Activated naive CD4-positive, alpha-beta T cell treated with anti-CD3 and anti-CD28 coated beads, Interleukin-2, amount 50 U/mL, for 24 hours (primary cell): Measurements from ENCODE around the gene RMND1.
A peak's percentile ranks its signal among the peaks of the same experiment; 100 is the strongest.
"Not testable (repeated sequence)": the region's sequence is repeated elsewhere in the genome, so short reads cannot be mapped to it uniquely, and the experiment has no call there.

ENCODE experiments used
- H3K27ac Mint-ChIP-seq: one replicate; pipeline ENCODE4 v1.8.0; 2021; ENCODE audit warnings: mild to moderate bottlenecking, mixed read lengths
- H3K27me3 Mint-ChIP-seq: one replicate; pipeline ENCODE4 v1.8.0; 2021; ENCODE audit warnings: mixed read lengths
- H3K36me3 Mint-ChIP-seq: one replicate; pipeline ENCODE4 v1.8.0; 2021; ENCODE audit warnings: mixed read lengths
- H3K4me1 Mint-ChIP-seq: one replicate; pipeline ENCODE4 v1.8.0; 2021; ENCODE audit warnings: mixed read lengths
- H3K4me3 Mint-ChIP-seq: one replicate; pipeline ENCODE4 v1.8.0; 2021; ENCODE audit warnings: mild to moderate bottlenecking, mixed read lengths
- H3K9me3 Mint-ChIP-seq: one replicate; pipeline ENCODE4 v1.8.0; 2021; ENCODE audit warnings: mixed read lengths

Gene RMND1

DNA sequence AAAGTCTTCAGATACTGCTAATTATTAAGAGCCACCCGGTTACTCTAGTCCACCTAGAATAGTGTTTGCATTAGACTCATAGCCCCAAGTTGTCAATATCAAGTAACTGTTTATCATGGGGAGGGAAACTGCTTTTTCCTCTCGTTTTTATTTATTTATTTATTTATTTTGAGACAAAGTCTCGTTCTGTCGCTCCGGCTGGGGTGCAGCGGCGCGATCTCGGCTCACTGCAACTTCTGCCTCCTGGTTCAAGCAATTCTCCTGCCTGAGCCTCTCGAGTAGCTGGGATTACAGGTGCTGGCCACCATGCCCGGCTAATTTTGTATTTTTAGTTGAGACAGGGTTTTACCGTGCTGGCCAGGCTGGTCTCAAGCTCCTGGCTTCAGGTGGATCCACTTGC, 25.8 kb upstream of the RMND1 start:
- Mint-ChIP-seq H3K4me3 (no peak overlapping the region), H3K27me3 (no peaks in the 10 kb centered on the region), H3K9me3 (no peaks in the 10 kb centered on the region), H3K27ac (no peak overlapping the region), H3K36me3 (no peaks in the 10 kb centered on the region), H3K4me1 (peaks cover 24% of the 10 kb centered on the region)

DNA sequence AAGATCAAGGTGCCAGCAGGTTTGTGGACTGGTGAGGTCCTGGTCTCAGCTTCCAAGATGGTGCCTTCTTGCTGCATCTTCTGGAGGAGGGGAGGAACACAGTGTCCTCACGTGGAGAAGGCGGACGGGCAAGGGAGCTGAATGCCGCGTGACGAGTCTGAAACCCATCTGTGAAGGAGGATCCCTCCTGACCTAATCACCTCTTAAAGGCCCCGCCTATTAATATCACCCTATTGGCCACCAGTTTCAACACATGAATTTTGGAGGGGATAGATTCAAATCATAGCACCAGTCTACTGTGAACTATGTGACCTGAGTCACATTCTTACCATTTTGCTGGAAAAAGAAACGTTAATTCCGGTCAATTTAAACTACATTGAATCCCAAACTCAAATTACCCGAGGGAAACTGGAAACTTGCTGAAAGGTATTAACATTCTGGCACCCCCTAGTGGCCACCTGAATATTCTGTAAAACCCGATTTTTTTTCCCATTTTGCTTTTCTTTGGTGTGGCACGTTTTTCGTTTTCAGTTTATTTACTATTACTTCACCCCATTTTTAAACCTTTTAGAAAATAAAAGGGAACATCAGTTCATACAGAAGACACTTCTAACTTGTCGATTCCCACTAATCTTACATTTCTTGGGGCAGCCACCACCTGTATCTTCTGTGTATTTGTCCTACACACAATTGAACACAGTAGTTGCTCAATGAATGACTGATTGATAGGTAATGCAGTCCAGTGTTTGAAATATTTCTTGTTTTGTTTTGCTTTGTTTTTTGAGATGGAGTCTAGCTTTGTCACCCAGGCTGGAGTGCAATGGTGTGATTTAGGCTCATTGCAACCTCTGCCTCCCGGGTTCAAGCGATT, 24.0 kb upstream of the RMND1 start:
- peak overlapping the region; percentile 42 for H3K4me3 Mint-ChIP-seq
- H3K36me3 Mint-ChIP-seq = no peaks in the 10 kb centered on the region
- no peaks in the 10 kb centered on the region for H3K27me3 Mint-ChIP-seq
- H3K4me1 Mint-ChIP-seq = peaks cover 7% of the 10 kb centered on the region
- H3K9me3 Mint-ChIP-seq = no peaks in the 10 kb centered on the region
- H3K27ac Mint-ChIP-seq = no peak overlapping the region

DNA sequence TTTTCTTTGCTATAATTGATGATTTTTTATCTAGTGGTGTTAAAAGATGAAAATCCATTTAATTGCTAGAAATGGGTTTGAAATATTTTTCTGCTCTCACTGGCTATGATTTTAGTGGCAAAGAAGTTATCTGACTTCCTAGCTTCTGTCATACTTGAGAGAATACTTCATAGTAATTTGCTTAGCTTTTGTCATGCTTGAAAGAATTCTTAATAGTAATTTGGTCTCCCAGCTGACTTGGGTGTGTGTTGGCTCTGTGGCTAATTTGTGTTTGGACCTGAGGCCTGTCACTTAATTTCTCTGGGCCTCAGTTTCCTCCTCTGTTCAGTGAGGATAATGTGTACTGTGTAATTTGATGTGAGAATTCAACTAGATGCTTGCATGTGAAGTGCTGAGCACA, 12.8 kb upstream of the RMND1 start:
- Mint-ChIP-seq H3K27ac (no peak overlapping the region), H3K9me3 (no peaks in the 10 kb centered on the region), H3K27me3 (no peaks in the 10 kb centered on the region), H3K36me3 (peaks cover 5% of the 10 kb centered on the region), H3K4me1 (peaks cover 14% of the 10 kb centered on the region), H3K4me3 (no peak overlapping the region)

DNA sequence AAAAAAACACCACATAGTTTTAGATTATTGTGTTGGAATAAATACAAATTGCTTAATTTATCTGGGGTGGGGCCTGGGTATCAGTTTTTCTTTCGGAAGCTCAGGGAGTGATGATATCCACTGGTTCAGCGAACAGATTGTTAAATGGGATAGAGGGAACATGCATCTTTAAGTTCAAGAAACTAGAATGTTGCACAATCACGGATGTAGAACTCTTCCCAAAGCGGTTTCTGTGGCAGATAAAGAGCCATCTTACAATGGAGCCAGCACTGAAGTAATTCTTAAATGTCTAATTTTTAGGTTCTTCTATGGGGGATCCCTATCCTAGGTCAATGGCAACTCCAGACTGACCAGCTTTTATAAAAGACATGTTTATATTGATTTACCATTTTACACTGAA, 9.7 kb upstream of the RMND1 start:
- Mint-ChIP-seq H3K27ac (no peak overlapping the region), H3K27me3 (no peaks in the 10 kb centered on the region), H3K4me3 (no peak overlapping the region), H3K9me3 (no peaks in the 10 kb centered on the region), H3K36me3 (peaks cover 5% of the 10 kb centered on the region), H3K4me1 (peaks cover 17% of the 10 kb centered on the region)

DNA sequence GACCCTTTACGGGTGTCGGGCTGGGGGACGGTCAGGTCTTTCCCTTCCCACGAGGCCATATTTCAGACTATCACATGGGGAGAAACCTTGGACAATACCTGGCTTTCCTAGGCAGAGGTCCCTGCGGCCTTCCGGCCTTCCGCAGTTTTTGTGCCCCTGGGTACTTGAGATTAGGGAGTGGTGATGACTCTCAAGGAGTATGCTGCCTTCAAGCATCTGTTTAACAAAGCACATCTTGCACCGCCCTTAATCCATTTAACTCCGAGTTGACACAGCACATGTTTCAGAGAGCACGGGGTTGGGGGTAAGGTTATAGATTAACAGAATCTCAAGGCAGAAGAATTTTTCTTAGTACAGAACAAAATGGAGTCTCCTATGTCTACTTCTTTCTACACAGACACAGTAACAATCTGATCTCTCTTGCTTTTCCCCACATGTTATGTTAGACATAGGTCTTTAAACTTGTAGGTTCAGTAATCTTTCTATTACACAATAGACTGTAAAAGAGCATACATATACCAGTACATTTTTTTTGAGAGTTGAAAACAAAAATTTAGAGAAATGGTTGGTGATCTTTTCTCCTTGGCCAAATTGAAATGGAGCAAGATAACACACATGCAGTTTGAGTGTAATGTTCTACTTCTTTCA, 3.9 kb upstream of the RMND1 start:
- not testable (repeated sequence) for H3K4me3 Mint-ChIP-seq, H3K9me3 Mint-ChIP-seq, H3K27me3 Mint-ChIP-seq, H3K27ac Mint-ChIP-seq, H3K36me3 Mint-ChIP-seq
- H3K4me1 Mint-ChIP-seq = peaks cover 52% of the 10 kb centered on the region

- peak overlapping the region; percentile 85 for H3K27ac Mint-ChIP-seq
- peak overlapping the region; percentile 97 for H3K4me3 Mint-ChIP-seq
- H3K9me3 Mint-ChIP-seq = no peaks in the 10 kb centered on the region
- no peaks in the 10 kb centered on the region for H3K27me3 Mint-ChIP-seq
- H3K36me3 Mint-ChIP-seq = peaks cover 3% of the 10 kb centered on the region
- H3K4me1 Mint-ChIP-seq = peaks cover 63% of the 10 kb centered on the region
Measured at GRCh38 chr6:151452750-151453427, 963 bp upstream of the RMND1 start.

- Mint-ChIP-seq H3K4me1 (peaks cover 61% of the 10 kb centered on the region), H3K27ac (peak overlapping the region; percentile 96), H3K4me3 (peak overlapping the region; percentile 97), H3K27me3 (no peaks in the 10 kb centered on the region), H3K36me3 (peaks cover 3% of the 10 kb centered on the region), H3K9me3 (no peaks in the 10 kb centered on the region)
Measured at GRCh38 chr6:151451417-151451949, 443 bp downstream of the RMND1 start.

GRCh38 chr6:151450928-151451327, 998 bp downstream of the RMND1 start:
- not testable (repeated sequence) for H3K9me3 Mint-ChIP-seq, H3K27me3 Mint-ChIP-seq, H3K36me3 Mint-ChIP-seq
- Mint-ChIP-seq H3K27ac (peak overlapping the region; percentile 96), H3K4me1 (peaks cover 62% of the 10 kb centered on the region), H3K4me3 (peak overlapping the region; percentile 97)

- H3K9me3 Mint-ChIP-seq = no peaks in the 10 kb centered on the region
- H3K4me3 Mint-ChIP-seq = no peak overlapping the region
- peaks cover 6% of the 10 kb centered on the region for H3K36me3 Mint-ChIP-seq
- no peaks in the 10 kb centered on the region for H3K27me3 Mint-ChIP-seq
- H3K27ac Mint-ChIP-seq = no peak overlapping the region
- peaks cover 61% of the 10 kb centered on the region for H3K4me1 Mint-ChIP-seq
Measured at GRCh38 chr6:151448623-151449022, 3.3 kb downstream of the RMND1 start.

- H3K4me1 Mint-ChIP-seq = peaks cover 57% of the 10 kb centered on the region
Measured at GRCh38 chr6:151447237-151447636, 4.7 kb downstream of the RMND1 start.

GRCh38 chr6:151445482-151445881, 6.4 kb downstream of the RMND1 start:
- Mint-ChIP-seq H3K27me3 (no peaks in the 10 kb centered on the region), H3K27ac (no peak overlapping the region), H3K36me3 (peaks cover 6% of the 10 kb centered on the region), H3K4me3 (no peak overlapping the region), H3K9me3 (no peaks in the 10 kb centered on the region), H3K4me1 (peaks cover 61% of the 10 kb centered on the region)

More at GRCh38 chr6:151447237-151447636, 4.7 kb downstream of the RMND1 start:
- Mint-ChIP-seq H3K27me3 (no peaks in the 10 kb centered on the region), H3K36me3 (peaks cover 7% of the 10 kb centered on the region), H3K9me3 (no peaks in the 10 kb centered on the region), H3K27ac (no peak overlapping the region), H3K4me3 (no peak overlapping the region)

DNA sequence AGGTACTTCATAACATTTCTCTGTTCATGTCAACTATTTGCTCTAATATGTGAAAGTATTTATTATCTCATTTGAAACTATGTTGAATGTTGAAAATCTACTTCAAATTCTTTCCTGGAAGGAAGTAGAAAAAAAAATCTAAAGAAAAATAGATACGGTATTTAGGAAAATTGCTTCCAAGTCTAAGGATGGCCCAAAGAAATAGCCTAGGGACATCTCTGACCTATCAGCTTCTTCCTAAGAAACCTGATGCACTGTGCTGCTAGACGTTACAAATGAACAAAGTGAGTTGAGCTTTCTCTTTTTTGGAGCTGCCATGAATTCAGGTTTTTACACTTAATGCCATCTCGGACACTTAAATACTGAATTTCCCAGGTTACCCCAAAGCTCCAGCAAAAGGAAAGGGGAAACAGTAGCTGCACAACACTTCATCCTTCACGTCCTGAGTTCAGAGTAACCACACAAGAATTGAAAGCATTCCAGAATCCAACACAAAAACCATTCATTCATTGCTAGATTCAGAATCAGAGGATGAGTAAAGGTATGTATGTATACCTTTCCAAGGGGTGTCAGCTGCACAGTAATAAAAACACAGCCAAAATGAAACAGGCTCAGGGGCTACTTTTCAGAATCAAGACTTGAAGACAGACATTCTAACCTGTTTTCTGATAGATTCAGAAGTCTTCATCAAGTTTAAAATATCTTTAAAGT, 7.9 kb downstream of the RMND1 start:
- H3K4me1 Mint-ChIP-seq = peaks cover 59% of the 10 kb centered on the region
- H3K4me3 Mint-ChIP-seq = no peak overlapping the region
- peaks cover 5% of the 10 kb centered on the region for H3K36me3 Mint-ChIP-seq
- no peak overlapping the region for H3K27ac Mint-ChIP-seq
- H3K9me3 Mint-ChIP-seq = no peaks in the 10 kb centered on the region
- H3K27me3 Mint-ChIP-seq = no peaks in the 10 kb centered on the region

DNA sequence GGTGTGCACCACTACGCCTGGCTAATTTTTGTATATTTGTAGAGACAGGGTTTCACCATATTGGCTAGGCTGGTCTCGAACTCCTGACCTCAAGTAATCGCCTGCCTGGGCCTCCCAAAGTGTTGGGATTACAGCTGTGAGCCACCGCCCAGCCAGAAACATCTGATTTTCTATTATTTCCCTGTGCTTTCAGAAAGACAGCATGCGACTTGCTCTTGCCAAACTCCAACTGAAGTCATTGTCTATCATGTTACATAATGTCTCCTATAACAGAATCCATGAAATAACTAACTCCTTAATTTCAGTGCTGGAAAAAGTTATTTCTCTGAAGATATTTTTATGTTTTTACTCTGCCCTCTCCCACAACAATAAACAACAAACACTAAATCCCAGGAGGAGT, 8.5 kb downstream of the RMND1 start:
- peaks cover 5% of the 10 kb centered on the region for H3K36me3 Mint-ChIP-seq
- no peak overlapping the region for H3K4me3 Mint-ChIP-seq
- H3K4me1 Mint-ChIP-seq = peaks cover 59% of the 10 kb centered on the region
- no peaks in the 10 kb centered on the region for H3K27me3 Mint-ChIP-seq
- H3K9me3 Mint-ChIP-seq = no peaks in the 10 kb centered on the region
- no peak overlapping the region for H3K27ac Mint-ChIP-seq

- Mint-ChIP-seq H3K36me3 (peaks cover 7% of the 10 kb centered on the region), H3K27me3 (no peaks in the 10 kb centered on the region), H3K9me3 (no peaks in the 10 kb centered on the region), H3K4me3 (no peak overlapping the region), H3K27ac (no peak overlapping the region), H3K4me1 (peaks cover 62% of the 10 kb centered on the region)
Measured at GRCh38 chr6:151442371-151442770, 9.6 kb downstream of the RMND1 start.

- Mint-ChIP-seq H3K27ac (no peak overlapping the region), H3K36me3 (peaks cover 7% of the 10 kb centered on the region), H3K4me1 (peaks cover 56% of the 10 kb centered on the region), H3K4me3 (no peak overlapping the region), H3K9me3 (no peaks in the 10 kb centered on the region), H3K27me3 (no peaks in the 10 kb centered on the region)
Measured at GRCh38 chr6:151441390-151442166, 10.3 kb downstream of the RMND1 start.
